GM12801 (cell line): ENCODE measurements around the gene DUS3L.

Experiments used
- TF ChIP-seq, protein P1 (sequence below): IDR thresholded peaks from one replicate; pipeline ENCODE4 v1.5.1; 2011; ENCODE audit warnings: control low read depth; ENCODE audit not compliant: insufficient read length; ENCODE audit errors: extremely low read depth

The DUS3L gene

DNA sequence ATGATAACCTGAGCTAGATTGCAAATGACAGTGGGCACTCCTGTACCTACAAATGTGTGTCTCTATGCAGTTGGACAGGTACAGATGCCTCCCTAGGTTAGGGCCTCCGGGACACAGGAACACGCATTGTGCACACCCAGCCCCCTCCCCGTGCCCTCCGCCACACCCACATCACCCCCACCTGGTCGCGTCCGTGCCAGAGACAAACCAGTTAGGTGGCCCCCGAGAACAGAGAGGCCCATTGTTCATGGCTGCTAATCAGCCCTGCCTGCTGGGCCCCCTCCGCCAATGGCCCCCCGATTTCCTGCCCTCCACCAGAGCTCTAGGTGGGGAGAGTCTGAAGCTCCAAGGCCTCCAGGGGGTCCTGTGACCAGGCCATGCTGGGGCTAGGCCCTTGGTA, 27.6 kb upstream of the DUS3L start:
- TF ChIP-seq, protein P1, sequence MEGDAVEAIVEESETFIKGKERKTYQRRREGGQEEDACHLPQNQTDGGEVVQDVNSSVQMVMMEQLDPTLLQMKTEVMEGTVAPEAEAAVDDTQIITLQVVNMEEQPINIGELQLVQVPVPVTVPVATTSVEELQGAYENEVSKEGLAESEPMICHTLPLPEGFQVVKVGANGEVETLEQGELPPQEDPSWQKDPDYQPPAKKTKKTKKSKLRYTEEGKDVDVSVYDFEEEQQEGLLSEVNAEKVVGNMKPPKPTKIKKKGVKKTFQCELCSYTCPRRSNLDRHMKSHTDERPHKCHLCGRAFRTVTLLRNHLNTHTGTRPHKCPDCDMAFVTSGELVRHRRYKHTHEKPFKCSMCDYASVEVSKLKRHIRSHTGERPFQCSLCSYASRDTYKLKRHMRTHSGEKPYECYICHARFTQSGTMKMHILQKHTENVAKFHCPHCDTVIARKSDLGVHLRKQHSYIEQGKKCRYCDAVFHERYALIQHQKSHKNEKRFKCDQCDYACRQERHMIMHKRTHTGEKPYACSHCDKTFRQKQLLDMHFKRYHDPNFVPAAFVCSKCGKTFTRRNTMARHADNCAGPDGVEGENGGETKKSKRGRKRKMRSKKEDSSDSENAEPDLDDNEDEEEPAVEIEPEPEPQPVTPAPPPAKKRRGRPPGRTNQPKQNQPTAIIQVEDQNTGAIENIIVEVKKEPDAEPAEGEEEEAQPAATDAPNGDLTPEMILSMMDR, result no peak

GRCh38 chr19:5817218-5817617, 26.3 kb upstream of the DUS3L start:
- TF ChIP-seq, protein P1, result no peak

DNA sequence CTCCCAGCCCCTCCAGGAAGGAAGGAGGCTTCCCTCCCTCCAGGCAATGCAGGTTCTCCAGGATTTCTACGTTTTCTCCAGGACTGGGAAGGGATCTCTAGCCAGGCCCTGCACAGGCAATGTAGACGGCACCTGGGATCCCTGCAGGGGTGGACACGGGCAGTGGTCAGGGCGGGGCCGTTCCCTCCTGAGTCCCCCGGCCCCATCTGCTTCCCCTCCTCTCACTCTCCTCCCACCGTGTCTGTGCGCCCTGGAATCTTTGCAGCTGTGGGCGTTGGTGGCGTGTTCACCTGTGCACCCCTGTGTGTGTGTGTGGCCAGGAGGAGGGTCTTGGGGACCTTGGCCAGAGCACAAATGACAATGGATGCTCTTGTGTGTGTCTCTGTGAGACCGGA, 23.9 kb upstream of the DUS3L start:
- TF ChIP-seq, protein P1, result no peak

GRCh38 chr19:5814123-5814851, 23.3 kb upstream of the DUS3L start:
- TF ChIP-seq, protein P1, result no peak

DNA sequence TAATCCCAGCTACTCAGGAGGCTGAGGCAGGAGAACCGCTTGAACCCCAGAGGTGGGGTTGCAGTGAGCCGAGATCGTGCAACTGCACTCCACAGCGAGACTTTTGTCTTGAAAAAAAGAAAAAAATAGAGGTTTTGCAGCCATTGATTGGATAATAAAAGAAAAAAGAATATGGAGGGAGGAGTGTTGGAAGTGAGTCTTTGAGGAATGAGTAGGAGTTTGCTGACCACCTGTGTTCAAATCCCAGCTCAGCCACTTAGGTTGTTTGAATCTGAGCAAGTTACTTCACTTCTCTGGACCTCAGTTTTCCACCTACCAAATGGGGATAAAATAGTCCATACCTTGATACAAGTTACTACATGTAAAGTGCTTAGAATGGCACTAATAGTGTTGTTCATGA, 20.2 kb upstream of the DUS3L start:
- TF ChIP-seq, protein P1, result no peak

- TF ChIP-seq, protein P1, result no peak
Observed at GRCh38 chr19:5809469-5809868, 18.5 kb upstream of the DUS3L start.

DNA sequence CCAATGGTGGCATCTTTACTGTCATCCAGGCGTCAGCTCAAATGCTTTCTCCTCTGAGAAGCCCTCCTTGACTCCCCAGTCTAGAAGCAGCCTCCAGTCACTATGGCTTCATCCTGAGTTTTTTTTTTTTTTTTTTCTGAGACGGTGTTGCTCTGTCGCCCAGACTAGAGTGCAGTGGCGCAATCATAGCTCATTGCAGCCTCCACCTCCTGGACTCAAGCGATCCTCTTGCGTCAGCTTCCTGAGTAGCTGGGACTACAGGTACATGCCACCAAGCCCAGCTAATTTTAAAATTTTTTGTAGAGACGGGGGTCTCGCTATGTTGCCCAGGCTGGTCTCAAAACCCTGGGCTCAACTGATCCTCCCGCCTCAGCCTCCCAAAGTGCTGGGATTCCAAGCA, 18.1 kb upstream of the DUS3L start:
- TF ChIP-seq, protein P1, result no peak
